NCI-H226 (cell line): ENCODE data around the gene AJM1.
A peak's percentile ranks its signal among the peaks of the same experiment; 100 is the strongest.
"Not testable (repeated sequence)": the region's sequence is repeated elsewhere in the genome, so short reads cannot be mapped to it uniquely, and the experiment has no call there.

ENCODE experiments used
- DNase-seq: peaks from one replicate; pipeline ENCODE4 v3.0.0-alpha.2; 2015

Gene AJM1

GRCh38 chr9:136856541-136857141 is 14.4 kb downstream of the AJM1 start:
- DNase-seq = no peak

DNA sequence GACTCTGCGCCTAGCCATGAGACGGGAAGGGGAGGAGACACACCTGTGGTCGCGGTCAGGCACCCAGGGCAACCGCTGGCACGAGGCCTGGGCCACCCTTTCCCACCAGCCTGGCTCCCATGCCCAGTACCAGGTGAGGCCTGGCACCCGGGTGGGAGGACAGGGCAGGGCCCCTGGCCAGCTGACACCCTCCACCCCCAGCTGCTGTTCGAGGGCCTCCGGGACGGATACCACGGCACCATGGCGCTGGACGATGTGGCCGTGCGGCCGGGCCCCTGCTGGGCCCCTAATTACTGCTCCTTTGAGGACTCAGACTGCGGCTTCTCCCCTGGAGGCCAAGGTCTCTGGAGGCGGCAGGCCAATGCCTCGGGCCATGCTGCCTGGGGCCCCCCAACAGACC is 14.9 kb downstream of the AJM1 start:
- no peak for DNase-seq

DNA sequence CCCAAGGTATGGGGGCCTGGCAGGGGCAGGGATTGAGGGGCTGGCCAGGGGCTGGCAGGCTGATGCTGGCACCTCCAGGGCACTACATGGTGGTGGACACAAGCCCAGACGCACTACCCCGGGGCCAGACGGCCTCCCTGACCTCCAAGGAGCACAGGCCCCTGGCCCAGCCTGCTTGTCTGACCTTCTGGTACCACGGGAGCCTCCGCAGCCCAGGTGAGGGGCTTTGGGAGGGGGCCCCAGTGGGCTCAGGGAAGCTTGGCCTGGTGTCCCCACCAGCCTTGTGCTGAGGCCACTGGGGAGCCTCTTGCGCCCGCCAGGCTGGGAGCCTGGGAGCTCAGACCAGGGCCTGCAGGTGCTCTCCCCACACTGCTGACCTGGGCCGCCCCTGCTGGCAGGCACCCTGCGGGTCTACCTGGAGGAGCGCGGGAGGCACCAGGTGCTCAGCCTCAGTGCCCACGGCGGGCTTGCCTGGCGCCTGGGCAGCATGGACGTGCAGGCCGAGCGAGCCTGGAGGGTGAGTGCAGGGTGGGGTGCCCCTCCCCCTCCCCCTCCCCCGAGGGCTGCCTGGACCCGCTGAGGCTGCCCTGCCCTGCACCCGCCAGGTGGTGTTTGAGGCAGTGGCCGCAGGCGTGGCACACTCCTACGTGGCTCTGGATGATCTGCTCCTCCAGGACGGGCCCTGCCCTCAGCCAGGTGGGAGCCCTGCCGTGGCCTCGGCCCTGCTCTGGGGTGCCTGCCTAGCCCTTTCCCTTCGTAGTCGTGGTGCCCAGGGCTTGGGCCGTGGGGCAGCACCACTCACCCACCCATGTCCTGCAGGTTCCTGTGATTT is 15.5 kb downstream of the AJM1 start:
- DNase-seq = no peak

DNA sequence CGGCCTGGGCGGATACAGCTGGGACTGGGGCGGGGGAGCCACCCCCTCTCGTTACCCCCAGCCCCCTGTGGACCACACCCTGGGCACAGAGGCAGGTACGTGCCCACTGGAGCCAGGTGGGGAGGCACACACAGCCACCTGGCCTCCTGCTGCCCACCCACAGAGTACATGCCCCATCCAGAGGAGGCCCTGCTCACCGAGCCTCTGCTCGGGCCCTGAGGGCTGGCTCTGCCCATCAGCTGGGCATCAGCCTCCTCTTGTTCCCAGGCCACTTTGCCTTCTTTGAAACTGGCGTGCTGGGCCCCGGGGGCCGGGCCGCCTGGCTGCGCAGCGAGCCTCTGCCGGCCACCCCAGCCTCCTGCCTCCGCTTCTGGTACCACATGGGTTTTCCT is 16.2 kb downstream of the AJM1 start:
- no peak for DNase-seq

DNA sequence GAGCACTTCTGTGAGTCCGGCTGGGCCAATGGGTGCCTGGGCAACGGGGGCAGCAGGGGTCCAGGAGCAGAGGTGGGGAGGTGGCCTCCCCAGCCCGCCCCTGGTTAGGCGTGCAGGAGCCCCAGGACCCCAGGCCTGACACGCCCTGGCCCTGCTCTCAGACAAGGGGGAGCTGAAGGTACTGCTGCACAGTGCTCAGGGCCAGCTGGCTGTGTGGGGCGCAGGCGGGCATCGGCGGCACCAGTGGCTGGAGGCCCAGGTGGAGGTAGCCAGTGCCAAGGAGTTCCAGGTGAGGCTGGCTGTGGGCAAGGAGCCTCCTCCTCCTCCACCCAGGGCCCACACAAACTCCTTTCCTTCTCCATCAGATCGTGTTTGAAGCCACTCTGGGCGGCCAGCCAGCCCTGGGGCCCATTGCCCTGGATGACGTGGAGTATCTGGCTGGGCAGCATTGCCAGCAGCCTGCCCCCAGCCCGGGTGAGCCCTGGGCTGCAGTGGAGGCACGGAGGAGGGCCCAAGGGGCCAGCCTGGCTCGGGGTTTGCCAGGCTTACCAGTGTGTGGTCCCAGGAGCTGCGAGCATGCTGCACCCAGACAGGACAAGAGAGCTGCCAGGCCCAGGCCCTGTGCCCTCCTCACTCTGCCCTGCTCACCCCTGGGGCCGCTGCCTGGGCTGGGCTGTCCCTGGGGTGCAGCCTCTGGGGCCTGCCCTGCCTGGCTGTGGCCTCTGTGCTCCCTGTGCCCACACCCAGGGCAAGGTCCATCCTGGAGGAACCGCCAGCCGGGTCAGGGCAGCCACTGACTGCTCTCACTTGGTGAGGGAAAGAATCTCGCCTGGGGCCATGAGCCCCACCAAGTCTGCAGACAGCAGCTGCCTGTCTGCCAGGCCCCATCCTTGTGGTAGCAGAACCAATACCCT is 16.8 kb downstream of the AJM1 start:
- peak; percentile 46 for DNase-seq

DNA sequence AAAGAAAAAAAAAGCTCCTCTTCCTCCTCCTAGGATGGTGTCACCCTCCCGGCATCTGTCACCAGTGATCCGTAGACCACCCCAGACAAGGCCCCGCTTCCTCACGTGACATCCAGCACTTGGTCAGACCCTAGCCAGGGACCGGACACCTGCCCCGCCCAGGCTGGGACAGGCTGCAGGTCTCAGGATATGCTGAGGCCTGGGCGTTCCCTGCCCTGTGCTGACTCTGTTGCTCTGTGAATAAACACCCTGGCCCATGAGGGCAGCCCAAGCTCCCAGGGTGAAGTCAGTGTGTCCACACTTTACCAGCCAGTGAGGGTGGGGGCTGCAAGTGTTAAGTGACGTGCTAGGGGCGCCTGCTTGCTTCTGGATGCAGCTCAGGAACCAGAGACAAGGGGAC is 18.3 kb downstream of the AJM1 start:
- DNase-seq = no peak

GRCh38 chr9:136860933-136861873 is 18.9 kb downstream of the AJM1 start:
- DNase-seq = no peak

- no peak for DNase-seq
These were observed 19.7 kb downstream of the AJM1 start for GRCh38 chr9:136861874-136862457.

DNA sequence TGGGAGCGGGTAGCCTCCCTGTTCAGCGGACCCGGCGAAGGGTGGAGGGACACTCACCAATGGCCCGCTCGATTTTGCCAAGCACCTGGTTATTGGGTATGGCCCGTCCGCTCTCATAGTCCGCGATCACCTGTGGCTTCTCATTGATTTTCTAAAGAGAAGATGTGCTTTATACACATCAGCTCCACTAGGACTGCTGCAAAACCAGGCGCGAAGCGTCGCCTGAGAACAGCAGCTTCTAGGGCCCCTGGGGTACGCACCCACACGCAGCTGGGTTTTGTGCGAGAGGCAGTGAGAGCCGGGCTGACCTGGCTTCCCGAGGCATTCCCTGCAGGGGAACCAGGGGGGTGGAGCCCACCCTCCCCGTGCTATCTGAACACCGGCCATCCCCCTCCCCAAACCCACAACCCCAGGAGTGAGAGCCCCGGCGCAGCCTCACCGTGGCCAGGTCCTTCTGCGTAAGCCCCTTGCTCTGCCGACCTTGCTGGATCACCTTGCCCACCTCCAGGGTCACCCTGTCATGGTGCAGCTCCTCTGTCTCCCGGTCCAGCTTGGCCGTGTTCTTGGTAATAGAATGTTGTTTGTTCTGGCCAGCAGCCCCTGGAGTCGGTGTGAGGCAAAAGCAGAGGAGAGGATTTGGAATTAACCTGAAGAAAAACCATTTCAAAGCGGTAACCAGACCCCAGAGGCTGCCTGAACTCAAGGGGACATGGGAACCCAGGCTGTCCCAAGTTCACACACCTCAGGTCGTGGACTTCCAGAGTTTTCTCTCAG is 20.8 kb downstream of the AJM1 start:
- DNase-seq = no peak

GRCh38 chr9:136863623-136864273 is 21.5 kb downstream of the AJM1 start:
- DNase-seq = no peak

DNA sequence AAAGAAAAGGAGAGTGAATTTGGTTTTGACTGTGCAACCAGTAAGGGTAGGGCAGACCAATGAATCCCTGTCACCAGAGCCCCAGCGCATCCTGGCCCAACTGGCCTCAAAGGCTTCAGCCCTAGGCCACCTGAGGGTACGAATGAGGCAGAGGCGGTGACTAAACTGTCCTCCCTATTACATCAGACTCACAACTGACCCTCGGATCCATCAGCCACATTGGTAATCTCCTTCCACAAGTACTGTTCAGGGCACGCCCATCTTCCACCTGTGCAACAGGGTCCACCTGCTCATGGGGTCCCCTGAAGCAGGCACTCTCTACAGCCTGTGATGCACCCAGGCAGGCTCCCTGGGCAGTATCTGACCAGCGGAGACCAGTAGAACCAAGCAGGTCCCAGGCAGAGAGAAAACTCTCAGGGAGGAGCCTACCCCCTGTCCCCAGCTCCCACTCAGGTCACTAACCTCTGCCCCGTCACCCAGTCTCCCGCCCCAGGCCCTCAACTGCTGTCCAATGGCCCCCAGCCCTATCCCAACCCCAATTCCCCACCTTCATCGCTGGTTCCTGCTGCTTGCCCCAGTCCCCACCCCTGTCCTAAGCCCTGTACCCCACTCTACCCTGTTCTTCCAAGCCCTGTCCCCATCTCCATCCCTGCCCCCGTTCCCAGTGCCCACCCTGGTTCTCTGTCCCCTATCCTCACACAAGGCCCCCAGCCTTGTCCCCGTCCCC is 22.9 kb downstream of the AJM1 start:
- no peak for DNase-seq

- DNase-seq = no peak
These were observed 23.5 kb downstream of the AJM1 start for GRCh38 chr9:136865768-136866103.

GRCh38 chr9:136866898-136867421 is 24.7 kb downstream of the AJM1 start:
- DNase-seq = not testable (repeated sequence)

DNA sequence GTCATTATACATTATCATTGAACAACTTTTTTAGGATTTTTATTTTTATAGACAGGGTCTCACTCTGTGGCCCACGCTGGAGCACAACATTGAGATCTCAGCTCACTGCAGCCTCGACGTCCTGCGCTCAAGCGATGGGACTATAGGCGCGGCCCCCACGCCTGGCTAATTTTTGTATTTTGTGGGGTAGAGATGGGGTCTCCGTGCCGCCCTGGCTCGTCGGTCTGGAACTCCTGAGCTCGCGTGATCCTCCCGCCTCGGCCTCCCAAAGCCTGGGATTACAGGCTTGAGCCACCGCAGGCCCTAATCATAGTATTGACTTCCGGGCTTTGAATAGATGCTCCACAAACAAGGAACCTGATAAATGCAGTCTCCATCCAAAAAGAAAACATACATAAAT is 25.2 kb downstream of the AJM1 start:
- DNase-seq = no peak

DNA sequence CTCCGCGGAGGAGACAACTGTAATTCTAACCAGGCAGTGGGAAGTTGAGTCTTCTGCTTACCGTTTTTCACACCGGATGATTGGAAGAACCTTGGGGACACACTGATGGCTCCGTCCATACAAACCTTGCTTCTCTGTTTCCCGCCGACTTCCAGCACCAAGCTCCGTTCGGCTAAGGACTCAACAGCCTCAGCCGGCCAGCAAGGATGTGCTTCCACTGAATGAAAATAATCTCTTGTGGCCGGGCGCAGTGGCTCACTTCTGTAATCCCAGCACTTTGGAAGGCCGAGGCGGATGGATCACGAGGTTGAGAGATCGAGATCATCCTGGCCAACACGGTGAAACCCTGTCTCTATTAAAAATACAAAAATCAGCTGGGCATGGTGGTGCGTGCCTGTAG is 25.6 kb downstream of the AJM1 start:
- DNase-seq = no peak

- DNase-seq = no peak
These were observed 26.4 kb downstream of the AJM1 start for GRCh38 chr9:136868644-136869043.

- not testable (repeated sequence) for DNase-seq
These were observed 27.3 kb downstream of the AJM1 start for GRCh38 chr9:136869611-136870010.

GRCh38 chr9:136875155-136875554 is 32.9 kb downstream of the AJM1 start:
- DNase-seq = no peak

DNA sequence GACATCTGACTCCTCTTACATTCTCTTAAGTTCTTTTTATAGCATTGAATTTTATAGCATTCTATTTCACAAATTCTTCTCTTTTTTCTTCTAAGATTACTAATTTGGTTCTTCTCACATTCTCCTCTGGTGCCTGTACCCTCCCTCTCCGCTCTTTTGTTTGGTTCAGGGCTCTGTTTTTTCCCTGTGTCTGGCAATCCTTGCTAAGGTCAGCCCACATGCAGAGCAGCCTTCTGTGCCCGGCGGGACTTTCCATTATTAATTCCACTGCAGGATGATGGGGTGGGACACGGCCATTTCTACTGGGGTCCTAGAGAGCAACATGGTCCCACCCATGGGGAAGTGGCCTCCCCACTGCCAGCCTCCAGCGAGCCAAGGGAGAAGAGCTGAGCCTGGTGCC is 34.2 kb downstream of the AJM1 start:
- no peak for DNase-seq

- no peak for DNase-seq
These were observed 38.4 kb downstream of the AJM1 start for GRCh38 chr9:136880651-136881050.
